ENCODE data around the gene DCHS1.

- no peak for TF ChIP-seq CBX5 (IDR thresholded peaks at IDR 0.05; ENCODE audit: low read depth)
- TF ChIP-seq SIX5 (IDR thresholded peaks at IDR 0.05; ENCODE audit: low read depth, low read length, severe bottlenecking), result no peak
- TF ChIP-seq RCOR1 (conservative IDR thresholded peaks at IDR 0.05; ENCODE audit: low read depth, low read length), result no peak
- TF ChIP-seq BHLHE40 (IDR thresholded peaks at IDR 0.05; ENCODE audit: borderline replicate concordance in 1 of 2, low read depth in 2 of 2, low read length in 1 of 2), result no peak
- TF ChIP-seq, protein P1, sequence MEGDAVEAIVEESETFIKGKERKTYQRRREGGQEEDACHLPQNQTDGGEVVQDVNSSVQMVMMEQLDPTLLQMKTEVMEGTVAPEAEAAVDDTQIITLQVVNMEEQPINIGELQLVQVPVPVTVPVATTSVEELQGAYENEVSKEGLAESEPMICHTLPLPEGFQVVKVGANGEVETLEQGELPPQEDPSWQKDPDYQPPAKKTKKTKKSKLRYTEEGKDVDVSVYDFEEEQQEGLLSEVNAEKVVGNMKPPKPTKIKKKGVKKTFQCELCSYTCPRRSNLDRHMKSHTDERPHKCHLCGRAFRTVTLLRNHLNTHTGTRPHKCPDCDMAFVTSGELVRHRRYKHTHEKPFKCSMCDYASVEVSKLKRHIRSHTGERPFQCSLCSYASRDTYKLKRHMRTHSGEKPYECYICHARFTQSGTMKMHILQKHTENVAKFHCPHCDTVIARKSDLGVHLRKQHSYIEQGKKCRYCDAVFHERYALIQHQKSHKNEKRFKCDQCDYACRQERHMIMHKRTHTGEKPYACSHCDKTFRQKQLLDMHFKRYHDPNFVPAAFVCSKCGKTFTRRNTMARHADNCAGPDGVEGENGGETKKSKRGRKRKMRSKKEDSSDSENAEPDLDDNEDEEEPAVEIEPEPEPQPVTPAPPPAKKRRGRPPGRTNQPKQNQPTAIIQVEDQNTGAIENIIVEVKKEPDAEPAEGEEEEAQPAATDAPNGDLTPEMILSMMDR (IDR thresholded peaks at IDR 0.05 in 2 of 3, conservative IDR thresholded peaks at IDR 0.05 in 1 of 3; ENCODE audit: control insufficient read depth in 2 of 3, extremely low read depth in 1 of 3, insufficient read depth in 1 of 3, low read depth in 3 of 3, low read length in 3 of 3), result no peak
- TF ChIP-seq YY1 (IDR thresholded peaks at IDR 0.05; ENCODE audit: low read depth, low read length), result no peak
- no peak for TF ChIP-seq IKZF1 (conservative IDR thresholded peaks at IDR 0.05)
- no peak for TF ChIP-seq CEBPB (IDR thresholded peaks at IDR 0.05; ENCODE audit: borderline replicate concordance in 1 of 2, low read depth in 2 of 2, low read length in 2 of 2)
These were observed 80.5 kb downstream of the DCHS1 start for GRCh38 chr11:6574816-6575715.

Measured in GM12878 (cell line).